Kidney glomerular epithelial cell (primary cell): Measurements from ENCODE around the gene SNAI1.

Experiments
- DNase-seq: peaks from one replicate; lab custom pipeline; 2025; lab: John Stamatoyannopoulos, UW

The SNAI1 gene

GRCh38 chr20:50037575-50037974 is 54.8 kb downstream of the SNAI1 start:
- DNase-seq, result no peak

DNA sequence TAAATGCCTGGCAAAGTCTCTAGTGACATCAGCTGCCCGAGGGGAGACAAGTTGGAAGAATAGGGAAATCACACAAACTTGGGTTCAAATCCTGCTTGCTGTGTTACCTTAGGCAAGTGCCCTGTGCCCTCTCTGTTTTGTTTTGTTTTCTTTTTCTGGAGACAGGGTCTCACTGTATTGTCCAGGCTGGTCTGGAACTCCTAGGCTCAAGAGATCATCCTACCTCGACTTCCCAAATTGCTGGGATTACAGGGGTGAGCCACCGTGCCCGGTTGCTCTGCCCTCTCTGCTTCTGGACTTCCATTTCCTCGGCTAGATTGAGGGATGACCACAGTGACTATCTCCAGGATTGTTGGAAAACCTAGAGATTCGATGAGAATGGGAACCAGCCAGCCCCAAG is 55.4 kb downstream of the SNAI1 start:
- DNase-seq, result no peak
